ENCODE measurements around the gene PSRC1.

The PSRC1 gene

GRCh38 chr1:109300650-109301151 lies 17.8 kb upstream of the PSRC1 start:
- H3K36me3 ChIP-seq (ENCODE audit: insufficient read depth, low read length): no peaks in the 10 kb centered on the region
- no peak overlapping the region for H3K27ac ChIP-seq (ENCODE audit: low read depth, low read length, poor library complexity, severe bottlenecking)
- H3F3A ChIP-seq (ENCODE audit: insufficient read depth, low read length): no peaks in the 10 kb centered on the region
- H3K9ac ChIP-seq (ENCODE audit: low read length): no peak overlapping the region
- no peak for TF ChIP-seq EZH2 (IDR thresholded peaks at IDR 0.05; ENCODE audit: borderline replicate concordance, low read length)
- no peak for TF ChIP-seq CTCF (IDR thresholded peaks at IDR 0.05; ENCODE audit: low read length)
- H3K4me2 ChIP-seq (ENCODE audit: low read length): no peak overlapping the region
- no peaks in the 10 kb centered on the region for H4K20me1 ChIP-seq (ENCODE audit: insufficient read depth, low read length)
- no peaks in the 10 kb centered on the region for H3K79me2 ChIP-seq (ENCODE audit: insufficient read depth, low read length)
- no peaks in the 10 kb centered on the region for H3K4me1 ChIP-seq (ENCODE audit: insufficient read depth, low read length, severe bottlenecking)
- H2AFZ ChIP-seq (ENCODE audit: low read length): no peak overlapping the region
- no peaks in the 10 kb centered on the region for H3K9me2 ChIP-seq (ENCODE audit: low read depth, low read length)
- H3K9me3 ChIP-seq (ENCODE audit: low read length): no peaks in the 10 kb centered on the region
- H3K27me3 ChIP-seq (ENCODE audit: insufficient read depth, low read length): peaks cover 3% of the 10 kb centered on the region; the same call in 1 of the 2 replicates
- no peak overlapping the region for H3K4me3 ChIP-seq (ENCODE audit: low read depth, low read length, poor library complexity, severe bottlenecking)

GRCh38 chr1:109299558-109300343 lies 16.8 kb upstream of the PSRC1 start:
- Histone ChIP-seq H3K9me3 (ENCODE audit: low read length) (no peaks in the 10 kb centered on the region), H3K4me2 (ENCODE audit: low read length) (no peak overlapping the region), H3K79me2 (ENCODE audit: insufficient read depth, low read length) (no peaks in the 10 kb centered on the region), H3K4me3 (ENCODE audit: low read depth, low read length, poor library complexity, severe bottlenecking) (no peak overlapping the region), H3K36me3 (ENCODE audit: insufficient read depth, low read length) (no peaks in the 10 kb centered on the region), H2AFZ (ENCODE audit: low read length) (no peak overlapping the region), H3K9ac (ENCODE audit: low read length) (no peak overlapping the region), H3K27me3 (ENCODE audit: insufficient read depth, low read length) (peaks cover 3% of the 10 kb centered on the region; the same call in 1 of the 2 replicates), H3K27ac (ENCODE audit: low read depth, low read length, poor library complexity, severe bottlenecking) (no peak overlapping the region), H3K4me1 (ENCODE audit: insufficient read depth, low read length, severe bottlenecking) (no peaks in the 10 kb centered on the region), H3F3A (ENCODE audit: insufficient read depth, low read length) (no peaks in the 10 kb centered on the region), H3K9me2 (ENCODE audit: low read depth, low read length) (no peaks in the 10 kb centered on the region), H4K20me1 (ENCODE audit: insufficient read depth, low read length) (no peaks in the 10 kb centered on the region)
- no peak for TF ChIP-seq EZH2 (IDR thresholded peaks at IDR 0.05; ENCODE audit: borderline replicate concordance, low read length)
- TF ChIP-seq CTCF (IDR thresholded peaks at IDR 0.05; ENCODE audit: low read length): no peak

GRCh38 chr1:109298666-109299557 lies 16.0 kb upstream of the PSRC1 start:
- H3K4me1 ChIP-seq (ENCODE audit: insufficient read depth, low read length, severe bottlenecking): no peaks in the 10 kb centered on the region
- H3K36me3 ChIP-seq (ENCODE audit: insufficient read depth, low read length): no peaks in the 10 kb centered on the region
- peaks cover 3% of the 10 kb centered on the region; the same call in 1 of the 2 replicates for H3K27me3 ChIP-seq (ENCODE audit: insufficient read depth, low read length)
- TF ChIP-seq CTCF (IDR thresholded peaks at IDR 0.05; ENCODE audit: low read length): no peak
- no peak for TF ChIP-seq EZH2 (IDR thresholded peaks at IDR 0.05; ENCODE audit: borderline replicate concordance, low read length)
- H3K4me3 ChIP-seq (ENCODE audit: low read depth, low read length, poor library complexity, severe bottlenecking): no peak overlapping the region
- H3K9ac ChIP-seq (ENCODE audit: low read length): no peak overlapping the region
- H3K9me2 ChIP-seq (ENCODE audit: low read depth, low read length): no peaks in the 10 kb centered on the region
- no peaks in the 10 kb centered on the region for H3K9me3 ChIP-seq (ENCODE audit: low read length)
- H2AFZ ChIP-seq (ENCODE audit: low read length): no peak overlapping the region
- H3K4me2 ChIP-seq (ENCODE audit: low read length): no peak overlapping the region
- H4K20me1 ChIP-seq (ENCODE audit: insufficient read depth, low read length): no peaks in the 10 kb centered on the region
- no peaks in the 10 kb centered on the region for H3F3A ChIP-seq (ENCODE audit: insufficient read depth, low read length)
- H3K79me2 ChIP-seq (ENCODE audit: insufficient read depth, low read length): no peaks in the 10 kb centered on the region
- no peak overlapping the region for H3K27ac ChIP-seq (ENCODE audit: low read depth, low read length, poor library complexity, severe bottlenecking)
